Measurements from ENCODE around the gene LST1.

Gene LST1

GRCh38 chr6:31636698-31637596 is 50.9 kb downstream of the LST1 start:
- Histone ChIP-seq H3K9me3 (ENCODE audit: severe bottlenecking) (no peaks in the 10 kb centered on the region), H3K4me1 (ENCODE audit: insufficient read depth, poor library complexity, severe bottlenecking) (no peaks in the 10 kb centered on the region), H3K27me3 (ENCODE audit: insufficient read depth, poor library complexity, severe bottlenecking) (no peaks in the 10 kb centered on the region), H3K4me3 (ENCODE audit: severe bottlenecking) (no peak overlapping the region), H3K36me3 (ENCODE audit: low read depth) (peaks cover 97% of the 10 kb centered on the region), H3K27ac (ENCODE audit: poor library complexity, severe bottlenecking) (no peak overlapping the region)
- DNase-seq (ENCODE audit: low spot score) (no peak), ATAC-seq (ENCODE audit: low read depth) (no peak)
- no peak for TF ChIP-seq CTCF (IDR thresholded peaks at IDR 0.05; ENCODE audit: poor library complexity, severe bottlenecking)
